Measurements from ENCODE around the gene GTF2H2.
"Not testable (repeated sequence)": the region's sequence is repeated elsewhere in the genome, so short reads cannot be mapped to it uniquely, and the experiment has no call there.

GTF2H2 gene

GRCh38 chr5:71011194-71011792, 56.2 kb downstream of the GTF2H2 start:
- DNase-seq = no peak

- DNase-seq = not testable (repeated sequence)
These were observed 60.5 kb downstream of the GTF2H2 start for GRCh38 chr5:71006983-71007382.
